OCI-LY1 (cell line): Measurements from ENCODE around the gene LYPD6.

ENCODE experiments used
- EZH2 ChIP-seq: fragments of 200-600 bp; sonication (generic), shearing (Covaris generic); IDR thresholded peaks from 2 replicates; pipeline ENCODE4 v1.8.0; 2017; ENCODE audit warnings: borderline replicate concordance, mixed run types, mild to moderate bottlenecking, antibody characterized with exemption, low read length, moderate library complexity, mixed read lengths
- TF ChIP-seq, protein P1 (sequence below): fragments of 200-600 bp; sonication (generic), shearing (Covaris generic); IDR thresholded peaks from 2 replicates; pipeline ENCODE4 v1.5.1; 2017; ENCODE audit warnings: mild to moderate bottlenecking, antibody characterized with exemption, low read length, moderate library complexity, mixed read lengths

DNA sequence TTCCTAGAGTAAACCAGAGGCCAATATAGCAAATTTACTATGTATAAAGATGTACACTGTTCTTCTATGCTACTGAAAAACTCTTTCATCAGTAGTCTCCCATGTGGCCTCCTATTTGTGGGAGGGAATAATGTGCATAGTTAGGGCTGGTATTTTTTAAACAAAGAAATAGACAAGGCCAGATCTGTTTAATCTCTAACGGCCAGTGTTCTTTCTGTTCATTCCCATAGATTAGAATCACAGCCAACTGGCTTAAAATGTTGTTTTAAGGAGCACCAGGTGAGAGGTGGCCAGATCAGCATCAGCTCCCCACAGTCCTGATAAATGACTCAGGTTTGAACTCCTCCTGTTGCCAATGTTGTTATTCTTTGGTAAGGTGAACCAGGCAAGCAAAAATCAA, 12.1 kb downstream of the LYPD6 start:
- TF ChIP-seq, protein P1, sequence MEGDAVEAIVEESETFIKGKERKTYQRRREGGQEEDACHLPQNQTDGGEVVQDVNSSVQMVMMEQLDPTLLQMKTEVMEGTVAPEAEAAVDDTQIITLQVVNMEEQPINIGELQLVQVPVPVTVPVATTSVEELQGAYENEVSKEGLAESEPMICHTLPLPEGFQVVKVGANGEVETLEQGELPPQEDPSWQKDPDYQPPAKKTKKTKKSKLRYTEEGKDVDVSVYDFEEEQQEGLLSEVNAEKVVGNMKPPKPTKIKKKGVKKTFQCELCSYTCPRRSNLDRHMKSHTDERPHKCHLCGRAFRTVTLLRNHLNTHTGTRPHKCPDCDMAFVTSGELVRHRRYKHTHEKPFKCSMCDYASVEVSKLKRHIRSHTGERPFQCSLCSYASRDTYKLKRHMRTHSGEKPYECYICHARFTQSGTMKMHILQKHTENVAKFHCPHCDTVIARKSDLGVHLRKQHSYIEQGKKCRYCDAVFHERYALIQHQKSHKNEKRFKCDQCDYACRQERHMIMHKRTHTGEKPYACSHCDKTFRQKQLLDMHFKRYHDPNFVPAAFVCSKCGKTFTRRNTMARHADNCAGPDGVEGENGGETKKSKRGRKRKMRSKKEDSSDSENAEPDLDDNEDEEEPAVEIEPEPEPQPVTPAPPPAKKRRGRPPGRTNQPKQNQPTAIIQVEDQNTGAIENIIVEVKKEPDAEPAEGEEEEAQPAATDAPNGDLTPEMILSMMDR, result no peak
- no peak for TF ChIP-seq EZH2
